Right lobe of liver (tissue), 4 donors: ENCODE measurements around the gene ZBTB21.

Experiments
- CTCF ChIP-seq, 4 donors: fragments of 200-600 bp in 3 of 4; fragments of 450-650 bp in 1 of 4; IDR thresholded peaks; one replicate each; pipeline versions ENCODE4 v1.5.1 to v1.8.0; 2016 to 2022; ENCODE audit warnings: antibody characterized with exemption in 4 of 4, mild to moderate bottlenecking in 2 of 4
- POLR2A ChIP-seq: fragments of 450-650 bp; IDR thresholded peaks from one replicate; pipeline ENCODE4 v1.6.1; 2017; ENCODE audit warnings: antibody characterized with exemption, mild to moderate bottlenecking
- donor health status: DM: no; HTN: no; CAD: no.
- donor health status: DM: no; HTN: no; CAD: no.
- donor health status: DM: no; HTN: yes; CAD: no.

GRCh38 chr21:42031816-42032215, 21.7 kb upstream of the ZBTB21 start:
- TF ChIP-seq POLR2A (no peak), CTCF (IDR thresholded peaks at IDR 0.05) (no peak)
